ENCODE measurements around the gene ATP11C.

ATP11C gene

GRCh38 chrX:139850968-139851367 lies 81.9 kb downstream of the ATP11C start:
- DNase-seq (ENCODE audit: low read depth in 1 of 2, low spot score in 1 of 2) = no peak
- no peaks in the 10 kb centered on the region for H3K27me3 ChIP-seq (ENCODE audit: insufficient read depth, poor library complexity, severe bottlenecking)
- no peak overlapping the region for H3K27ac ChIP-seq (replicated peaks)
- TF ChIP-seq CTCF (IDR thresholded peaks at IDR 0.05; ENCODE audit: insufficient read depth, low read length) = no peak
- no peak for TF ChIP-seq POLR2AphosphoS5 (IDR thresholded peaks at IDR 0.05; ENCODE audit: low read depth)
- no peak for TF ChIP-seq SPI1 (IDR thresholded peaks at IDR 0.05; ENCODE audit: borderline replicate concordance, low read depth)
- TF ChIP-seq GABPA (IDR thresholded peaks at IDR 0.05; ENCODE audit: low read depth) = no peak
- no peak for TF ChIP-seq REST (IDR thresholded peaks at IDR 0.05; ENCODE audit: insufficient replicate concordance, low read depth)
- no peak overlapping the region for H3K4me3 ChIP-seq (replicated peaks; ENCODE audit: insufficient read depth, low read length)

DNA sequence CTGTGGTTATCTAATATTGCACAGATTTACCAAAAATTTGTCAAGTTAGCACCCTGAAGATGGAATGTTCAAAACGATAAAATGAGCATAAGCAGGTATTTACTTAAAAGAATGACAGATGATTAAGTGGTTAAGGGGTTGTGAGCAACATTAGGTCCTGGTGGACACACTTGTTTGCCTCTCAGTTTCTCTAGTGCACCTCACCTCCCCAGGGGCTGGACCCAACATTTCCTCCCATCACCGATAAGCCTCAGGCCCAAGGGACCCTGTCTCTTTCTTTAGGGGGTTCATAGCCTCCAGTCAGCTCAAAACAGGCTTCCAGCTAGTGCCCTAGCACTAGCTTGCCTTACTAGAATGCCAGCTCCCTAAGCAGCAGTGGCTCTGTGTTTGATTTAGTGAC lies 88.0 kb downstream of the ATP11C start:
- no peak for DNase-seq (ENCODE audit: low read depth in 1 of 2, low spot score in 1 of 2)
- Histone ChIP-seq H3K27ac (replicated peaks) (no peak overlapping the region), H3K4me3 (replicated peaks; ENCODE audit: insufficient read depth, low read length) (no peak overlapping the region), H3K27me3 (ENCODE audit: insufficient read depth, poor library complexity, severe bottlenecking) (no peaks in the 10 kb centered on the region)
- TF ChIP-seq REST (IDR thresholded peaks at IDR 0.05; ENCODE audit: insufficient replicate concordance, low read depth) = no peak
- TF ChIP-seq GABPA (IDR thresholded peaks at IDR 0.05; ENCODE audit: low read depth) = no peak
- TF ChIP-seq POLR2AphosphoS5 (IDR thresholded peaks at IDR 0.05; ENCODE audit: low read depth) = no peak
- TF ChIP-seq CTCF (IDR thresholded peaks at IDR 0.05; ENCODE audit: insufficient read depth, low read length) = no peak
- TF ChIP-seq SPI1 (IDR thresholded peaks at IDR 0.05; ENCODE audit: borderline replicate concordance, low read depth) = no peak

DNA sequence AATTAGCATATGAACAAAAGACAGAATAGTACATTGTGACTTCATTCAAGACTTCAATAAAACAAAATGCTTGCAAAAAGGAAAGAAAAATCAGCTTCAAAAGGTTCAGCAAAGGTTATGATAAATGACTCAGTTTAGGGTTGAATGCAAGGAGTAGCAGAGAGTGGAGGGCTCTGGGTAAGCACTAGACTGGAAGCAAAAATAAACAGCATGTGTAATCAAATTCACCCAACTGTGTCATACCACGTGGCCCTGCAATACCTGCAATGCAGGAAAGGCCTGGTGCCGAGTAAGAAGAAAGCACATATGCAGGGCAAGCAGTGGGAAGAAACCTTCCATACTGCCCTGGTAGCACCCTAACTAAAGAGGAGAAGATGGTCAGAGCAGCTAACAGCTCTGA lies 88.7 kb downstream of the ATP11C start:
- DNase-seq (ENCODE audit: low read depth in 1 of 2, low spot score in 1 of 2) = no peak
- TF ChIP-seq POLR2AphosphoS5 (IDR thresholded peaks at IDR 0.05; ENCODE audit: low read depth) = no peak
- no peak for TF ChIP-seq CTCF (IDR thresholded peaks at IDR 0.05; ENCODE audit: insufficient read depth, low read length)
- no peak for TF ChIP-seq SPI1 (IDR thresholded peaks at IDR 0.05; ENCODE audit: borderline replicate concordance, low read depth)
- no peak for TF ChIP-seq REST (IDR thresholded peaks at IDR 0.05; ENCODE audit: insufficient replicate concordance, low read depth)
- TF ChIP-seq GABPA (IDR thresholded peaks at IDR 0.05; ENCODE audit: low read depth) = no peak
- Histone ChIP-seq H3K27ac (replicated peaks) (no peak overlapping the region), H3K4me3 (replicated peaks; ENCODE audit: insufficient read depth, low read length) (no peak overlapping the region), H3K27me3 (ENCODE audit: insufficient read depth, poor library complexity, severe bottlenecking) (no peaks in the 10 kb centered on the region)

Data from HL-60 (cell line).